K562 (cell line): Measurements from ENCODE around the gene CDK5R1. TPM values are rescaled to one million over a fixed set of nuclear protein-coding genes. Genes with fewer than 3 reads are reported as not detected.
A peak's percentile ranks its signal among the peaks of the same experiment; 100 is the strongest.

Source experiments
- ATAC-seq: fragments of 200-7000 bp; cut with Tn5 transposase; 3 replicates; pipeline ENCODE4 v1.9.1; 2020; ENCODE audit warnings: moderate library complexity
- BruUV-seq: library from RNA; stranded (reverse); fragments of 400-500 nt; replicated peaks from 2 replicates; lab custom pipeline; 2021; lab: Mats Ljungman, UMichigan
- CTCF ChIA-PET: fragments of 300-600 bp; formaldehyde crosslinking; extraction: SDS; loops from one replicate; lab custom pipeline; 2021; ENCODE audit warnings: low intra/inter-chr PET ratio; lab: Yijun Ruan, JAX
- POLR2A ChIA-PET: fragments of 300-600, 350-650 bp; sonication (Branson Sonifier 250); formaldehyde crosslinking; extraction: SDS; loops from one replicate; lab custom pipeline; 2021; ENCODE audit warnings: antibody characterized with exemption, inconsistent platforms; lab: Yijun Ruan, JAX
- DNase-seq, 4 experiments: peaks; one replicate each; pipeline versions ENCODE4 v3.0.0 to v3.0.0-alpha.2; 2011 to 2018; ENCODE audit warnings: low spot score in 3 of 4, mixed read lengths in 3 of 4; ENCODE audit errors: extremely low read depth in 1 of 4
- FAIRE-seq: peaks from 2 replicates; lab custom pipeline; 2011; peaks lifted over from hg19 to GRCh38; lab: Jason Lieb, UNC
- H2AFZ ChIP-seq: 2 replicates; pipeline ENCODE4 v1.6.0; 2011; ENCODE audit warnings: low read depth, low read length, control low read depth, inconsistent platforms
- H3K27ac ChIP-seq: fragments of 200-600 bp; 3 replicates; pipeline ENCODE4 v1.8.0; 2011; ENCODE audit warnings: low read depth, mild to moderate bottlenecking, control low read depth, inconsistent platforms, low read length, moderate library complexity, mixed read lengths; ENCODE audit errors: extremely low read depth
- H3K27me3 ChIP-seq, 2 experiments: fragments of 300-600 bp in 1 of 2; 2 replicates in 1 of 2; 3 replicates in 1 of 2; pipeline versions ENCODE4 v1.6.0 to v1.8.0; 2011; ENCODE audit warnings: inconsistent platforms in 2 of 2, low read length in 2 of 2, mild to moderate bottlenecking in 1 of 2, mixed read lengths in 1 of 2, moderate library complexity in 1 of 2; ENCODE audit not compliant: control insufficient read depth in 2 of 2, insufficient read depth in 2 of 2
- H3K36me3 ChIP-seq: fragments of 300-600 bp; 3 replicates; pipeline ENCODE4 v1.8.0; 2011; ENCODE audit warnings: mild to moderate bottlenecking, low read length, inconsistent platforms; ENCODE audit not compliant: control insufficient read depth, insufficient read depth
- H3K4me1 ChIP-seq, 2 experiments: fragments of 200-600 bp in 1 of 2; replicated peaks in 1 of 2; 2 replicates in 1 of 2; 3 replicates in 1 of 2; pipeline versions ENCODE4 v1.5.1 to v1.8.0; 2011; ENCODE audit warnings: inconsistent platforms in 2 of 2, low read length in 2 of 2, mild to moderate bottlenecking in 1 of 2, mixed read lengths in 1 of 2, moderate library complexity in 1 of 2; ENCODE audit not compliant: control insufficient read depth in 2 of 2, insufficient read depth in 2 of 2
- H3K4me2 ChIP-seq: 2 replicates; pipeline ENCODE4 v1.6.1; 2011; ENCODE audit warnings: low read length, control low read depth, inconsistent platforms, mixed read lengths; ENCODE audit not compliant: insufficient read depth
- H3K4me3 ChIP-seq: fragments of 200-600 bp; sonication (generic), shearing (Covaris generic); 2 replicates; pipeline ENCODE4 v1.5.1; 2016; ENCODE audit warnings: control low read depth, inconsistent platforms
- H3K79me2 ChIP-seq: fragments of 200-600 bp; 3 replicates; pipeline ENCODE4 v1.8.0; 2011; ENCODE audit warnings: low read length, inconsistent platforms; ENCODE audit not compliant: control insufficient read depth, insufficient read depth
- H3K9ac ChIP-seq, 2 experiments: 2 replicates each; pipeline versions ENCODE4 v1.6.0 to v1.6.1; 2011; ENCODE audit warnings: low read depth in 2 of 2, low read length in 2 of 2, control low read depth in 1 of 2, inconsistent platforms in 1 of 2, mild to moderate bottlenecking in 1 of 2, mixed read lengths in 1 of 2; ENCODE audit not compliant: insufficient read depth in 1 of 2
- H3K9me1 ChIP-seq: one replicate; pipeline ENCODE4 v1.6.0; 2011; ENCODE audit warnings: inconsistent platforms, mild to moderate bottlenecking, low read length, moderate library complexity; ENCODE audit not compliant: control insufficient read depth, insufficient read depth
- H3K9me3 ChIP-seq: replicated peaks from 2 replicates; pipeline ENCODE4 v1.5.1; 2011; ENCODE audit warnings: low read depth, low read length, inconsistent platforms; ENCODE audit not compliant: control insufficient read depth, insufficient read depth
- H4K20me1 ChIP-seq: replicated peaks from 2 replicates; pipeline ENCODE4 v1.6.1; 2011; ENCODE audit warnings: low read length, inconsistent platforms, mixed read lengths; ENCODE audit not compliant: control insufficient read depth, insufficient read depth
- AFF4 ChIP-seq: sonication (generic); formaldehyde crosslinking; IDR thresholded peaks from 2 replicates; pipeline ENCODE4 v1.8.0; 2023; ENCODE audit warnings: mild to moderate bottlenecking, missing genetic modification reagents
- C11orf30 ChIP-seq: fragments of 450-650 bp; IDR thresholded peaks from 2 replicates; pipeline ENCODE4 v1.6.1; 2016; ENCODE audit warnings: low read depth, mild to moderate bottlenecking
- FOXA3 ChIP-seq, 2 experiments: fragments of 450-650 bp in 1 of 2; sonication (generic) in 1 of 2; formaldehyde crosslinking; IDR thresholded peaks in 1 of 2; conservative IDR thresholded peaks in 1 of 2; 2 replicates each; pipeline versions ENCODE4 v1.4.0 to v1.8.0; 2020 to 2022; ENCODE audit warnings: mild to moderate bottlenecking in 2 of 2, missing genetic modification reagents in 1 of 2
- FOXP1 ChIP-seq: sonication (generic); formaldehyde crosslinking; IDR thresholded peaks from 2 replicates; pipeline ENCODE4 v1.8.0; 2022; ENCODE audit warnings: mild to moderate bottlenecking, missing genetic modification reagents
- GABPB1 ChIP-seq: sonication (generic); formaldehyde crosslinking; IDR thresholded peaks from 2 replicates; pipeline ENCODE4 v1.8.0; 2022; ENCODE audit warnings: mild to moderate bottlenecking, missing genetic modification reagents
- HMG20A ChIP-seq: fragments of 450-650 bp; formaldehyde crosslinking; conservative IDR thresholded peaks from 2 replicates; pipeline ENCODE4 v1.4.0; 2020; ENCODE audit warnings: mild to moderate bottlenecking, mixed read lengths
- HNRNPH1 ChIP-seq: fragments of 200-400 bp; formaldehyde crosslinking; optimal IDR thresholded peaks from 2 replicates; pipeline ENCODE3; 2017; ENCODE audit warnings: low read depth, mild to moderate bottlenecking, low read length, moderate library complexity
- HNRNPK ChIP-seq: fragments of 200-400 bp; formaldehyde crosslinking; IDR thresholded peaks from one replicate; pipeline ENCODE4 v1.6.1; 2018; ENCODE audit warnings: mild to moderate bottlenecking, low read depth, low read length; ENCODE audit not compliant: poor library complexity, severe bottlenecking
- MBD1 ChIP-seq: fragments of 250-450 bp; sonication (Bioruptor Pico); IDR thresholded peaks from 2 replicates; pipeline ENCODE4 v1.8.0; 2022; ENCODE audit warnings: inconsistent platforms
- NFYB ChIP-seq: IDR thresholded peaks from 2 replicates; pipeline ENCODE4 v1.6.1; 2011; ENCODE audit warnings: mild to moderate bottlenecking, moderate library complexity; ENCODE audit not compliant: insufficient read length; ENCODE audit errors: extremely low read depth
- PHB ChIP-seq: fragments of 250-450 bp; sonication (Bioruptor Pico); IDR thresholded peaks from 2 replicates; pipeline ENCODE4 v1.5.0; 2021
- SNAPC5 ChIP-seq: fragments of 250-450 bp; sonication (Bioruptor Pico); IDR thresholded peaks from 2 replicates; pipeline ENCODE4 v1.8.0; 2021; ENCODE audit warnings: moderate library complexity, mild to moderate bottlenecking, inconsistent platforms
- TCF3 ChIP-seq: sonication (generic); formaldehyde crosslinking; IDR thresholded peaks from 2 replicates; pipeline ENCODE4 v1.4.0; 2020; ENCODE audit warnings: mild to moderate bottlenecking, missing genetic modification reagents
- XRCC5 ChIP-seq: fragments of 200-400 bp; formaldehyde crosslinking; IDR thresholded peaks from 2 replicates; pipeline ENCODE4 v1.6.1; 2017; ENCODE audit warnings: low read depth, mild to moderate bottlenecking, low read length
- ZBTB26 ChIP-seq: fragments of 450-650 bp; formaldehyde crosslinking; IDR thresholded peaks from 2 replicates; pipeline ENCODE4 v1.4.0; 2022; ENCODE audit warnings: missing genetic modification characterization
- ZNF146 ChIP-seq: IDR thresholded peaks from one replicate; pipeline ENCODE4 v1.6.1; 2018; ENCODE audit warnings: missing compliant biosample characterization; ENCODE audit not compliant: unreplicated experiment
- ZNF316 ChIP-seq: fragments of 450-650 bp; IDR thresholded peaks from 2 replicates; pipeline ENCODE4 v1.6.1; 2016
- ZNF347 ChIP-seq: fragments of 450-650 bp; formaldehyde crosslinking; IDR thresholded peaks from 2 replicates; pipeline ENCODE4 v1.4.0; 2020; ENCODE audit warnings: low read depth, mild to moderate bottlenecking, moderate library complexity
- WGBS: fragments of 100-300 bp; shearing (Covaris generic); methylation state at CpG from one replicate; pipeline ENCODE4 v1.1.6; 2016; ENCODE audit warnings: low coverage, mixed read lengths; ENCODE audit not compliant: insufficient coverage; ENCODE audit errors: missing lambda C conversion rate; 5-methylcytosine and 5-hydroxymethylcytosine counted together
- in situ Hi-C: fragments of 300-500 bp; cut with MboI; formaldehyde crosslinking; loops from 4 replicates; pipeline ENCODE4 v1.15.0; 2018; ENCODE audit warnings: inconsistent platforms, mixed read lengths
- intact Hi-C: fragments of 100-400 bp; cut with micrococcal nuclease; formaldehyde crosslinking; loops from 2 replicates; pipeline ENCODE4 v1.14.2; 2022
- polyA plus RNA-seq, 8 experiments: library from polyadenylated mRNA; depleted of rRNA in 4 of 8; stranded (reverse) in 5 of 8; unstranded in 3 of 8; fragments of >200 nt; fragmentation: Nextera tagmentation in 2 of 8; fragmentation: Illumina TruSeq in 1 of 8; extraction: Ambion mirVana in 2 of 8; extraction: Trizol in 1 of 8; gene quantifications; 2 replicates each; pipeline versions ENCODE4 v1.2.1 to v1.2.3, GENCODE V29; 2011 to 2014; ENCODE audit warnings: inconsistent platforms in 1 of 8, missing spikeins in 1 of 8
- total RNA-seq, 7 experiments: library from RNA; depleted of rRNA in 6 of 7; stranded (reverse); fragments of >200 nt in 6 of 7; fragmentation: Illumina TruSeq in 2 of 7; extraction: Trizol in 2 of 7; gene quantifications; 2 replicates each; pipeline versions ENCODE4 v1.2.1 to v1.2.3, GENCODE V29; 2011 to 2021; ENCODE audit warnings: low replicate concordance in 1 of 7

Gene CDK5R1
- total and polyA plus RNA-seq, 9 of the 15 experiments (the other 6 are each of a cell fraction or from before 2014, with no cell fraction given) = 0.10 to 4.8 (median 2.3) TPM

- ATAC-seq (no peak), DNase-seq (no peak), FAIRE-seq (no peak)
- 87% methylated on average over 4 of the region's 4 CpGs for WGBS
- Histone ChIP-seq H3K9me3 (no peaks in the 10 kb centered on the region), H2AFZ (no peak overlapping the region), H3K36me3 (peaks cover 96% of the 10 kb centered on the region), H3K79me2 (peaks cover 26% of the 10 kb centered on the region; the same call in 2 of the 3 replicates), H3K4me3 (no peak overlapping the region), H3K4me2 (no peak overlapping the region), H3K9ac (no peak overlapping the region), H3K27me3 (no peaks in the 10 kb centered on the region), H3K27ac (no peak overlapping the region), H3K4me1 (no peaks in the 10 kb centered on the region), H4K20me1 (no peaks in the 10 kb centered on the region), H3K9me1 (no peaks in the 10 kb centered on the region)
- intact Hi-C loops = no loop called here
- POLR2A ChIA-PET = interaction anchor here (0.6 to 1.6 kb wide), 6 partner anchors 10 to 411 kb away, joined by 3 to 8 read pairs (median 4); partner anchors contain the start of gene PSMD11
- CTCF ChIA-PET = no interaction called here
- TSS peak; percentile 5 for BruUV-seq
- in situ Hi-C loops = no loop called here
- TF ChIP-seq HNRNPK (no peak), SNAPC5 (no peak), FOXA3 (CRISPR knock-in tag; conservative IDR thresholded peaks at IDR 0.05 in 1 of 2, IDR thresholded peaks at IDR 0.05 in 1 of 2) (no peak), PHB (CRISPR knock-in tag) (no peak), MBD1 (no peak), AFF4 (CRISPR knock-in tag) (no peak), ZNF347 (no peak), ZBTB26 (CRISPR knock-in tag) (no peak), XRCC5 (no peak), ZNF316 (peak; percentile 72), C11orf30 (peak; percentile 27; the same call in 1 of the 2 replicates), FOXP1 (no peak), ZNF146 (no peak), HMG20A (CRISPR knock-in tag) (no peak), NFYB (no peak), TCF3 (CRISPR knock-in tag) (no peak), GABPB1 (CRISPR knock-in tag) (no peak), HNRNPH1 (no peak)
Measured at GRCh38 chr17:32471652-32472051, 15.1 kb upstream of the CDK5R1 start.
